Fibroblast of skin of back (primary cell): Measurements from ENCODE around the gene HCN1.
"Not testable (repeated sequence)": the region's sequence is repeated elsewhere in the genome, so short reads cannot be mapped to it uniquely, and the experiment has no call there.

Experiments
- DNase-seq: peaks from one replicate; pipeline ENCODE4 v3.0.0-alpha.2; 2013

HCN1 gene

GRCh38 chr5:45414620-45415573, 281.3 kb downstream of the HCN1 start:
- DNase-seq: no peak

- DNase-seq: no peak
These were observed 284.1 kb downstream of the HCN1 start for GRCh38 chr5:45411971-45412612.

- DNase-seq: no peak
These were observed 285.7 kb downstream of the HCN1 start for GRCh38 chr5:45410304-45410995.

- no peak for DNase-seq
These were observed 288.1 kb downstream of the HCN1 start for GRCh38 chr5:45408067-45408466.

GRCh38 chr5:45402804-45403455, 293.2 kb downstream of the HCN1 start:
- no peak for DNase-seq

GRCh38 chr5:45399041-45399440, 297.1 kb downstream of the HCN1 start:
- DNase-seq: no peak

GRCh38 chr5:45385321-45386058, 310.7 kb downstream of the HCN1 start:
- peak; percentile 29 for DNase-seq

- DNase-seq: no peak
These were observed 312.2 kb downstream of the HCN1 start for GRCh38 chr5:45383985-45384384.

- no peak for DNase-seq
These were observed 313.6 kb downstream of the HCN1 start for GRCh38 chr5:45382583-45382982.

- DNase-seq: peak; percentile 6
These were observed 319.8 kb downstream of the HCN1 start for GRCh38 chr5:45376417-45376816.

GRCh38 chr5:45372629-45373028, 323.6 kb downstream of the HCN1 start:
- DNase-seq: no peak

GRCh38 chr5:45371423-45371822, 324.8 kb downstream of the HCN1 start:
- not testable (repeated sequence) for DNase-seq

GRCh38 chr5:45355189-45355992, 340.8 kb downstream of the HCN1 start:
- no peak for DNase-seq

GRCh38 chr5:45336464-45336863, 359.7 kb downstream of the HCN1 start:
- DNase-seq: no peak

GRCh38 chr5:45335978-45336377, 360.2 kb downstream of the HCN1 start:
- DNase-seq: no peak

- DNase-seq: no peak
These were observed 360.8 kb downstream of the HCN1 start for GRCh38 chr5:45335346-45335745.

- DNase-seq: no peak
These were observed 361.2 kb downstream of the HCN1 start for GRCh38 chr5:45334939-45335338.

- not testable (repeated sequence) for DNase-seq
These were observed 383.6 kb downstream of the HCN1 start for GRCh38 chr5:45312627-45313026.

- no peak for DNase-seq
These were observed 400.9 kb downstream of the HCN1 start for GRCh38 chr5:45295231-45295630.

- DNase-seq: no peak
These were observed 407.4 kb downstream of the HCN1 start for GRCh38 chr5:45288746-45289145.

GRCh38 chr5:45284436-45284835, 411.7 kb downstream of the HCN1 start:
- no peak for DNase-seq
